Activated T-cell treated with anti-CD3 and anti-CD28 coated beads for 4 hours (primary cell): Measurements from ENCODE around the gene SLC13A3.

ENCODE experiments used
- DNase-seq: peaks from one replicate; pipeline ENCODE4 v3.0.0-alpha.2; 2020

Gene SLC13A3

GRCh38 chr20:46602429-46602828 is 48.8 kb downstream of the SLC13A3 start:
- DNase-seq, result no peak

GRCh38 chr20:46601603-46602122 is 49.6 kb downstream of the SLC13A3 start:
- DNase-seq, result no peak

- no peak for DNase-seq
These were observed 50.9 kb downstream of the SLC13A3 start for GRCh38 chr20:46600286-46600752.

GRCh38 chr20:46599227-46599987 is 51.9 kb downstream of the SLC13A3 start:
- DNase-seq, result no peak

GRCh38 chr20:46595933-46596332 is 55.3 kb downstream of the SLC13A3 start:
- DNase-seq, result no peak

GRCh38 chr20:46594725-46595124 is 56.5 kb downstream of the SLC13A3 start:
- DNase-seq, result no peak

- DNase-seq, result no peak
These were observed 58.5 kb downstream of the SLC13A3 start for GRCh38 chr20:46592580-46593362.

GRCh38 chr20:46590443-46590842 is 60.8 kb downstream of the SLC13A3 start:
- no peak for DNase-seq

GRCh38 chr20:46588532-46589511 is 62.4 kb downstream of the SLC13A3 start:
- no peak for DNase-seq

GRCh38 chr20:46587986-46588385 is 63.3 kb downstream of the SLC13A3 start:
- DNase-seq, result no peak

- DNase-seq, result no peak
These were observed 64.5 kb downstream of the SLC13A3 start for GRCh38 chr20:46586724-46587123.

GRCh38 chr20:46584508-46584907 is 66.8 kb downstream of the SLC13A3 start:
- no peak for DNase-seq

GRCh38 chr20:46583411-46584214 is 67.6 kb downstream of the SLC13A3 start:
- no peak for DNase-seq

- no peak for DNase-seq
These were observed 68.6 kb downstream of the SLC13A3 start for GRCh38 chr20:46582648-46583047.

- DNase-seq, result no peak
These were observed 69.9 kb downstream of the SLC13A3 start for GRCh38 chr20:46581391-46581790.

GRCh38 chr20:46580613-46581205 is 70.5 kb downstream of the SLC13A3 start:
- no peak for DNase-seq

GRCh38 chr20:46578745-46579144 is 72.5 kb downstream of the SLC13A3 start:
- DNase-seq, result no peak

- DNase-seq, result no peak
These were observed 74.4 kb downstream of the SLC13A3 start for GRCh38 chr20:46576774-46577395.

- DNase-seq, result no peak
These were observed 75.3 kb downstream of the SLC13A3 start for GRCh38 chr20:46575937-46576461.

GRCh38 chr20:46575394-46575793 is 75.9 kb downstream of the SLC13A3 start:
- DNase-seq, result no peak
